ENCODE results near the gene DCAF11. TPM values are rescaled to one million over a fixed set of nuclear protein-coding genes. Genes with fewer than 3 reads are reported as not detected.

Gene DCAF11
- total RNA-seq, 2 experiments from 2014 or later: 79.4 to 84.0 TPM

- H3K27me3 Mint-ChIP-seq (ENCODE audit: low read depth): no peaks in the 10 kb centered on the region
- CTCF ChIA-PET: interaction anchor here (0.6 to 5.1 kb wide), 8 partner anchors 12 to 522 kb away, joined by 3 to 76 read pairs (median 8); partner anchors contain the start of genes CARMIL3 and PCK2
- no peak overlapping the region for H3K27ac Mint-ChIP-seq
- H3K4me3 Mint-ChIP-seq: peak overlapping the region; percentile 71
- peaks cover 15% of the 10 kb centered on the region for H3K4me1 Mint-ChIP-seq (ENCODE audit: low read depth)
- no peak for DNase-seq
- intact Hi-C loops (cut with micrococcal nuclease): loop anchor here (1.0 kb wide), 1 partner anchor 33 kb away; the partner anchor contains the start of genes DCAF11 and NRL
- no peaks in the 10 kb centered on the region for H3K9me3 Mint-ChIP-seq
- no peaks in the 10 kb centered on the region for H3K36me3 Mint-ChIP-seq (ENCODE audit: low read depth)
These were observed 32.8 kb upstream of the DCAF11 start for GRCh38 chr14:24081739-24082211.

- Mint-ChIP-seq H3K4me1 (ENCODE audit: low read depth) (peaks cover 15% of the 10 kb centered on the region), H3K9me3 (no peaks in the 10 kb centered on the region), H3K4me3 (peak overlapping the region; percentile 71), H3K27me3 (ENCODE audit: low read depth) (no peaks in the 10 kb centered on the region), H3K36me3 (ENCODE audit: low read depth) (no peaks in the 10 kb centered on the region), H3K27ac (no peak overlapping the region)
- intact Hi-C loops (cut with micrococcal nuclease): no loop called here
- DNase-seq: no peak
- CTCF ChIA-PET: interaction anchor here (1.3 to 5.1 kb wide), 4 partner anchors 11 to 27 kb away, joined by 3 to 76 read pairs (median 57); partner anchors contain the start of gene PCK2
These were observed 32.0 kb upstream of the DCAF11 start for GRCh38 chr14:24082411-24083080.

- H3K27me3 Mint-ChIP-seq (ENCODE audit: low read depth): no peaks in the 10 kb centered on the region
- H3K4me3 Mint-ChIP-seq: no peak overlapping the region
- CTCF ChIA-PET: interaction anchor here (1.0 to 5.1 kb wide), 2 partner anchors 10 to 25 kb away, joined by 4 to 76 read pairs; partner anchors contain the start of gene PCK2
- H3K4me1 Mint-ChIP-seq (ENCODE audit: low read depth): peaks cover 15% of the 10 kb centered on the region
- no peaks in the 10 kb centered on the region for H3K9me3 Mint-ChIP-seq
- intact Hi-C loops (cut with micrococcal nuclease): no loop called here
- no peaks in the 10 kb centered on the region for H3K36me3 Mint-ChIP-seq (ENCODE audit: low read depth)
- H3K27ac Mint-ChIP-seq: no peak overlapping the region
- no peak for DNase-seq
These were observed 31.1 kb upstream of the DCAF11 start for GRCh38 chr14:24083462-24083861.

GRCh38 chr14:24084440-24084839, 30.1 kb upstream of the DCAF11 start:
- DNase-seq: no peak
- Mint-ChIP-seq H3K27me3 (ENCODE audit: low read depth) (no peaks in the 10 kb centered on the region), H3K27ac (no peak overlapping the region), H3K36me3 (ENCODE audit: low read depth) (no peaks in the 10 kb centered on the region), H3K9me3 (no peaks in the 10 kb centered on the region), H3K4me1 (ENCODE audit: low read depth) (peaks cover 15% of the 10 kb centered on the region), H3K4me3 (no peak overlapping the region)
- intact Hi-C loops (cut with micrococcal nuclease): no loop called here
- CTCF ChIA-PET: interaction anchor here (0.5 to 2.7 kb wide), 6 partner anchors 9 to 1777 kb away, joined by 3 to 18 read pairs (median 4); no protein-coding TSS in a partner anchor

GRCh38 chr14:24085215-24085614, 29.4 kb upstream of the DCAF11 start:
- CTCF ChIA-PET: interaction anchor here (0.6 to 2.7 kb wide), 5 partner anchors 8 to 1778 kb away, joined by 3 to 18 read pairs (median 6); no protein-coding TSS in a partner anchor
- peaks cover 12% of the 10 kb centered on the region for H3K4me1 Mint-ChIP-seq (ENCODE audit: low read depth)
- intact Hi-C loops (cut with micrococcal nuclease): no loop called here
- H3K36me3 Mint-ChIP-seq (ENCODE audit: low read depth): no peaks in the 10 kb centered on the region
- no peak overlapping the region for H3K27ac Mint-ChIP-seq
- H3K9me3 Mint-ChIP-seq: no peaks in the 10 kb centered on the region
- no peak overlapping the region for H3K4me3 Mint-ChIP-seq
- H3K27me3 Mint-ChIP-seq (ENCODE audit: low read depth): no peaks in the 10 kb centered on the region
- no peak for DNase-seq

GRCh38 chr14:24086193-24086955, 28.2 kb upstream of the DCAF11 start:
- Mint-ChIP-seq H3K27me3 (ENCODE audit: low read depth) (no peaks in the 10 kb centered on the region), H3K9me3 (no peaks in the 10 kb centered on the region), H3K4me3 (no peak overlapping the region), H3K36me3 (ENCODE audit: low read depth) (no peaks in the 10 kb centered on the region), H3K4me1 (ENCODE audit: low read depth) (peaks cover 7% of the 10 kb centered on the region), H3K27ac (no peak overlapping the region)
- intact Hi-C loops (cut with micrococcal nuclease): no loop called here
- CTCF ChIA-PET: interaction anchor here (0.8 to 2.7 kb wide), 6 partner anchors 20 to 31 kb away, joined by 3 to 18 read pairs (median 4); no protein-coding TSS in a partner anchor
- DNase-seq: no peak

GRCh38 chr14:24087004-24087403, 27.6 kb upstream of the DCAF11 start:
- intact Hi-C loops (cut with micrococcal nuclease): no loop called here
- CTCF ChIA-PET: interaction anchor here (0.8 to 2.7 kb wide), 5 partner anchors 20 to 31 kb away, joined by 3 to 18 read pairs (median 3); no protein-coding TSS in a partner anchor
- DNase-seq: no peak
- peaks cover 4% of the 10 kb centered on the region for H3K4me1 Mint-ChIP-seq (ENCODE audit: low read depth)
- H3K36me3 Mint-ChIP-seq (ENCODE audit: low read depth): no peaks in the 10 kb centered on the region
- no peaks in the 10 kb centered on the region for H3K9me3 Mint-ChIP-seq
- no peak overlapping the region for H3K27ac Mint-ChIP-seq
- no peak overlapping the region for H3K4me3 Mint-ChIP-seq
- no peaks in the 10 kb centered on the region for H3K27me3 Mint-ChIP-seq (ENCODE audit: low read depth)

GRCh38 chr14:24088095-24088494, 26.5 kb upstream of the DCAF11 start:
- Mint-ChIP-seq H3K27ac (no peak overlapping the region), H3K9me3 (no peaks in the 10 kb centered on the region)

GRCh38 chr14:24089890-24090289, 24.7 kb upstream of the DCAF11 start:
- Mint-ChIP-seq H3K4me3 (no peak overlapping the region), H3K27me3 (ENCODE audit: low read depth) (no peaks in the 10 kb centered on the region), H3K36me3 (ENCODE audit: low read depth) (peaks cover 4% of the 10 kb centered on the region), H3K9me3 (no peaks in the 10 kb centered on the region), H3K27ac (no peak overlapping the region), H3K4me1 (ENCODE audit: low read depth) (peaks cover 15% of the 10 kb centered on the region)
- no peak for DNase-seq
- CTCF ChIA-PET: interaction anchor here (0.6 to 9.1 kb wide), 18 partner anchors 9 to 507 kb away, joined by 3 to 386 read pairs (median 4); partner anchors contain the start of genes CARMIL3, DCAF11, EMC9 and NRL
- intact Hi-C loops (cut with micrococcal nuclease): loop anchor here (1.0 to 5.0 kb wide), 7 partner anchors 19 to 352 kb away; partner anchors contain the start of genes DHRS1, IRF9, NOP9 and SDR39U1

More at GRCh38 chr14:24088095-24088494, 26.5 kb upstream of the DCAF11 start:
- no peaks in the 10 kb centered on the region for H3K36me3 Mint-ChIP-seq (ENCODE audit: low read depth)
- no peak for DNase-seq
- no peak overlapping the region for H3K4me3 Mint-ChIP-seq
- intact Hi-C loops (cut with micrococcal nuclease): no loop called here
- peaks cover 8% of the 10 kb centered on the region for H3K4me1 Mint-ChIP-seq (ENCODE audit: low read depth)
- no peaks in the 10 kb centered on the region for H3K27me3 Mint-ChIP-seq (ENCODE audit: low read depth)
- CTCF ChIA-PET: interaction anchor here (0.6 to 9.1 kb wide), 4 partner anchors 23 to 54 kb away, joined by 3 to 386 read pairs (median 10); partner anchors contain the start of genes CARMIL3, DCAF11 and NRL

- no peak overlapping the region for H3K4me3 Mint-ChIP-seq
These were observed 22.5 kb upstream of the DCAF11 start for GRCh38 chr14:24092110-24092504.

GRCh38 chr14:24092505-24093206, 21.9 kb upstream of the DCAF11 start:
- H3K9me3 Mint-ChIP-seq: no peaks in the 10 kb centered on the region
- H3K36me3 Mint-ChIP-seq (ENCODE audit: low read depth): peaks cover 22% of the 10 kb centered on the region
- H3K4me1 Mint-ChIP-seq (ENCODE audit: low read depth): peaks cover 32% of the 10 kb centered on the region
- no peak for DNase-seq
- H3K4me3 Mint-ChIP-seq: peak overlapping the region; percentile 99
- peak overlapping the region; percentile 98 for H3K27ac Mint-ChIP-seq
- CTCF ChIA-PET: interaction anchor here (0.8 to 9.1 kb wide), 11 partner anchors 8 to 122 kb away, joined by 3 to 386 read pairs (median 3); partner anchors contain the start of gene CARMIL3
- intact Hi-C loops (cut with micrococcal nuclease): loop anchor here (5.0 kb wide), 2 partner anchors 205 to 350 kb away; partner anchors contain the start of genes DHRS1, NOP9 and SDR39U1
- no peaks in the 10 kb centered on the region for H3K27me3 Mint-ChIP-seq (ENCODE audit: low read depth)

More at GRCh38 chr14:24092110-24092504, 22.5 kb upstream of the DCAF11 start:
- CTCF ChIA-PET: interaction anchor here (0.5 to 9.1 kb wide), 9 partner anchors 11 to 115 kb away, joined by 3 to 386 read pairs (median 4); partner anchors contain the start of gene CARMIL3
- Mint-ChIP-seq H3K4me1 (ENCODE audit: low read depth) (peaks cover 32% of the 10 kb centered on the region), H3K36me3 (ENCODE audit: low read depth) (peaks cover 22% of the 10 kb centered on the region), H3K27ac (no peak overlapping the region), H3K27me3 (ENCODE audit: low read depth) (no peaks in the 10 kb centered on the region), H3K9me3 (no peaks in the 10 kb centered on the region)
- no peak for DNase-seq
- intact Hi-C loops (cut with micrococcal nuclease): loop anchor here (5.0 kb wide), 2 partner anchors 205 to 350 kb away; partner anchors contain the start of genes DHRS1, NOP9 and SDR39U1
